Suppressor macrophage treated with lipopolysaccharide for 4 hours (primary cell): ENCODE results near the gene ARID1B.

ENCODE experiments used
- DNase-seq: peaks from one replicate; pipeline ENCODE4 v3.0.0-alpha.2; 2020

Gene ARID1B

GRCh38 chr6:157088841-157089240, 311.7 kb downstream of the ARID1B start:
- no peak for DNase-seq

GRCh38 chr6:157089258-157089657, 312.1 kb downstream of the ARID1B start:
- no peak for DNase-seq

- no peak for DNase-seq
These were observed 312.7 kb downstream of the ARID1B start for GRCh38 chr6:157089851-157090250.

- no peak for DNase-seq
These were observed 313.6 kb downstream of the ARID1B start for GRCh38 chr6:157090736-157091135.

- DNase-seq = no peak
These were observed 314.1 kb downstream of the ARID1B start for GRCh38 chr6:157091243-157091642.

GRCh38 chr6:157091856-157092460, 314.8 kb downstream of the ARID1B start:
- no peak for DNase-seq

GRCh38 chr6:157092736-157093135, 315.6 kb downstream of the ARID1B start:
- peak; percentile 48 for DNase-seq

GRCh38 chr6:157093536-157093935, 316.4 kb downstream of the ARID1B start:
- DNase-seq = no peak

- no peak for DNase-seq
These were observed 316.9 kb downstream of the ARID1B start for GRCh38 chr6:157094038-157094437.

GRCh38 chr6:157095084-157095483, 317.9 kb downstream of the ARID1B start:
- DNase-seq = no peak

- DNase-seq = no peak
These were observed 318.4 kb downstream of the ARID1B start for GRCh38 chr6:157095569-157095968.

GRCh38 chr6:157096105-157096504, 318.9 kb downstream of the ARID1B start:
- no peak for DNase-seq

GRCh38 chr6:157096522-157096921, 319.3 kb downstream of the ARID1B start:
- no peak for DNase-seq

GRCh38 chr6:157097255-157097955, 320.2 kb downstream of the ARID1B start:
- DNase-seq = no peak

GRCh38 chr6:157098999-157099398, 321.8 kb downstream of the ARID1B start:
- no peak for DNase-seq

- DNase-seq = peak; percentile 70
These were observed 322.9 kb downstream of the ARID1B start for GRCh38 chr6:157099912-157100593.

GRCh38 chr6:157101166-157101565, 324.0 kb downstream of the ARID1B start:
- DNase-seq = no peak

GRCh38 chr6:157104803-157105202, 327.6 kb downstream of the ARID1B start:
- DNase-seq = no peak

- DNase-seq = peak; percentile 37
These were observed 329.3 kb downstream of the ARID1B start for GRCh38 chr6:157106487-157106886.

GRCh38 chr6:157107571-157107914, 330.4 kb downstream of the ARID1B start:
- no peak for DNase-seq

GRCh38 chr6:157107915-157108651, 330.9 kb downstream of the ARID1B start:
- peak; percentile 54 for DNase-seq

GRCh38 chr6:157108923-157109322, 331.7 kb downstream of the ARID1B start:
- DNase-seq = no peak

GRCh38 chr6:157110607-157111006, 333.4 kb downstream of the ARID1B start:
- no peak for DNase-seq

GRCh38 chr6:157113389-157113788, 336.2 kb downstream of the ARID1B start:
- DNase-seq = no peak
